ENCODE measurements around the gene SDHD. TPM values are rescaled to one million over a fixed set of nuclear protein-coding genes. Genes with fewer than 3 reads are reported as not detected.

Gene SDHD
- total and polyA plus RNA-seq, 2 of the 8 experiments (the other 6 are each of a cell fraction or from before 2014, with no cell fraction given): 96.0 to 181 TPM

GRCh38 chr11:112085822-112086421 lies 751 bp upstream of the SDHD start:
- peak overlapping the region; percentile 7 for H4K5ac ChIP-seq (ENCODE audit: insufficient read length, low read depth, low read length)
- TF ChIP-seq MAX (IDR thresholded peaks at IDR 0.05): peak; percentile 73
- no peak for TF ChIP-seq NRF1 (IDR thresholded peaks at IDR 0.05; ENCODE audit: low read depth, low read length)
- TF ChIP-seq POLR2A (IDR thresholded peaks at IDR 0.05; ENCODE audit: control extremely low read depth in 1 of 2, low read depth in 2 of 2, low read length in 2 of 2): peak in 1 of 2 experiments; percentile 47; a peak in 1 of 3 replicates
- no peaks in the 10 kb centered on the region for H4K20me1 ChIP-seq (replicated peaks in 1 of 2; ENCODE audit: control insufficient read depth in 1 of 2, insufficient read depth in 2 of 2, low read length in 2 of 2)
- H3K56ac ChIP-seq (replicated peaks; ENCODE audit: insufficient read length, low read depth, low read length): peak overlapping the region; percentile 27
- no peak overlapping the region for H3K23ac ChIP-seq (ENCODE audit: insufficient read length)
- H3K4ac ChIP-seq (replicated peaks; ENCODE audit: insufficient read length, low read depth, low read length): peak overlapping the region; percentile 17
- H4K8ac ChIP-seq (ENCODE audit: extremely low read depth, insufficient read depth, low read length): peak overlapping the region; percentile 81; the same call in 1 of the 2 replicates
- H3K9me3 ChIP-seq (ENCODE audit: insufficient read depth in 2 of 2, low read depth in 1 of 2, low read length in 1 of 2): no peaks in the 10 kb centered on the region
- H2AFZ ChIP-seq (ENCODE audit: low read length): peak overlapping the region; percentile 81
- H3K36me3 ChIP-seq (ENCODE audit: control insufficient read depth in 2 of 4, insufficient read depth in 4 of 4, low read length in 3 of 4): peaks cover 10 to 61% (median 43%) of the 10 kb centered on the region in 4 experiments
- H3K18ac ChIP-seq (ENCODE audit: extremely low read depth, low read length): no peak overlapping the region
- peaks cover 0 to 3% (median 0%) of the 10 kb centered on the region in 4 experiments; a peak in 3 of 7 replicates for H3K4me1 ChIP-seq (replicated peaks in 1 of 4; ENCODE audit: control insufficient read depth in 3 of 4, insufficient read depth in 4 of 4, low read length in 3 of 4)
- H3K4me3 ChIP-seq (ENCODE audit: extremely low read depth in 1 of 4, insufficient read depth in 2 of 4, low read depth in 3 of 4, low read length in 4 of 4): peak overlapping the region; percentile 85 to 99 (median 90)
- no peak overlapping the region for H2BK120ac ChIP-seq (replicated peaks; ENCODE audit: low read depth, low read length)
- H3K79me2 ChIP-seq (ENCODE audit: control insufficient read depth in 1 of 2, insufficient read depth in 2 of 2, low read length in 2 of 2): peaks cover 3 to 45% of the 10 kb centered on the region in 2 experiments
- H2BK5ac ChIP-seq (ENCODE audit: low read depth, low read length): peak overlapping the region; percentile 63
- no peak overlapping the region for H2BK15ac ChIP-seq (ENCODE audit: low read length)
- H2BK20ac ChIP-seq (ENCODE audit: low read length): no peak overlapping the region
- no peak overlapping the region for H3K14ac ChIP-seq (ENCODE audit: insufficient read length)
- peaks cover 10% of the 10 kb centered on the region; the same call in 1 of the 2 replicates for H3K79me1 ChIP-seq (ENCODE audit: low read depth, low read length)
- no peaks in the 10 kb centered on the region for H3K27me3 ChIP-seq (replicated peaks in 1 of 4; ENCODE audit: control insufficient read depth in 3 of 4, extremely low read depth in 1 of 4, insufficient read depth in 3 of 4, low read length in 3 of 4)
- peaks cover 9% of the 10 kb centered on the region; the same call in 1 of the 2 replicates for H3K23me2 ChIP-seq (ENCODE audit: low read depth, low read length)
- no peak overlapping the region for H2BK12ac ChIP-seq (ENCODE audit: low read depth, low read length)
- ChIA-PET POLR2A (ENCODE audit: partially characterized antibody) (interaction anchor here (0.9 to 3.8 kb wide), 7 partner anchors 9 to 215 kb away, joined by 3 to 15 read pairs (median 3); partner anchors contain the start of genes ALG9, NKAPD1 and PIH1D2), CTCF (ENCODE audit: partially characterized antibody) (no interaction called here)
- 6% methylated on average over 19 of the region's 19 CpGs; no CpG with 5 or more reads in 1 of the 2 experiments for WGBS, 2 experiments (ENCODE audit: extremely low coverage in 1 of 2, insufficient coverage in 1 of 2, insufficient read length in 1 of 2, insufficient replicate concordance in 2 of 2, low coverage in 1 of 2, low lambda C conversion rate in 2 of 2, missing lambda C conversion rate in 1 of 2)
- DNase-seq (ENCODE audit: low read depth in 1 of 2, low spot score in 2 of 2) (peak in 1 of 2 experiments; percentile 50), FAIRE-seq (no peak)
- peak overlapping the region; percentile 72 to 83 for H3K4me2 ChIP-seq (ENCODE audit: insufficient read depth in 1 of 2, low read depth in 2 of 2, low read length in 2 of 2)
- peak overlapping the region; percentile 36 for H4K91ac ChIP-seq (replicated peaks; ENCODE audit: insufficient read length, low read length)
- H2AK5ac ChIP-seq (ENCODE audit: low read depth, low read length): no peak overlapping the region
- peak overlapping the region; percentile 79 for H3K27ac ChIP-seq (ENCODE audit: low read depth, low read length)
- peak overlapping the region; percentile 80 to 96 (median 94) for H3K9ac ChIP-seq (replicated peaks in 1 of 4; ENCODE audit: extremely low read depth in 1 of 4, low read depth in 3 of 4, low read length in 3 of 4)

All from H1 (cell line).